ENCODE results near the gene SCP2.

Gene SCP2

GRCh38 chr1:53065391-53065790, 138.3 kb downstream of the SCP2 start (continued):
- no peak for TF ChIP-seq ZNF280C (tag by site-specific recombination; IDR thresholded peaks at IDR 0.05)
- no peak for TF ChIP-seq ZNF121 (tag by site-specific recombination; IDR thresholded peaks at IDR 0.05)
- TF ChIP-seq ZNF169 (tag by site-specific recombination; IDR thresholded peaks at IDR 0.05) = no peak
- TF ChIP-seq ZNF501 (tag by site-specific recombination; IDR thresholded peaks at IDR 0.05) = no peak
- TF ChIP-seq ZNF768 (tag by site-specific recombination; IDR thresholded peaks at IDR 0.05) = no peak
- TF ChIP-seq ZNF777 (tag by site-specific recombination; IDR thresholded peaks at IDR 0.05; ENCODE audit: borderline replicate concordance) = no peak
- TF ChIP-seq ZNF148 (tag by site-specific recombination; IDR thresholded peaks at IDR 0.05; ENCODE audit: borderline replicate concordance) = no peak
- no peak for TF ChIP-seq TSHZ1 (tag by site-specific recombination; IDR thresholded peaks at IDR 0.05; ENCODE audit: borderline replicate concordance)
- TF ChIP-seq ZNF211 (tag by site-specific recombination; IDR thresholded peaks at IDR 0.05; ENCODE audit: low read depth) = no peak
- TF ChIP-seq ZNF223 (tag by site-specific recombination; IDR thresholded peaks at IDR 0.05) = no peak

- TF ChIP-seq ZNF707 (tag by site-specific recombination; IDR thresholded peaks at IDR 0.05) = no peak
- TF ChIP-seq ZNF660 (tag by site-specific recombination; IDR thresholded peaks at IDR 0.05) = no peak
- TF ChIP-seq ZNF600 (tag by site-specific recombination; IDR thresholded peaks at IDR 0.05) = no peak
- no peak for TF ChIP-seq HOXC10 (CRISPR knock-in tag; IDR thresholded peaks at IDR 0.05)
- TF ChIP-seq ZNF404 (tag by site-specific recombination; IDR thresholded peaks at IDR 0.05) = no peak
- no peak for TF ChIP-seq ZNF555 (tag by site-specific recombination; conservative IDR thresholded peaks at IDR 0.05)
- TF ChIP-seq ZNF18 (tag by site-specific recombination; IDR thresholded peaks at IDR 0.05) = no peak
- no peak for TF ChIP-seq ZNF433 (tag by site-specific recombination; IDR thresholded peaks at IDR 0.05; ENCODE audit: low read depth)
- TF ChIP-seq ZNF561 (tag by site-specific recombination; IDR thresholded peaks at IDR 0.05; ENCODE audit: borderline replicate concordance) = no peak
- TF ChIP-seq OVOL3 (tag by site-specific recombination; IDR thresholded peaks at IDR 0.05) = no peak
- TF ChIP-seq, protein P1, sequence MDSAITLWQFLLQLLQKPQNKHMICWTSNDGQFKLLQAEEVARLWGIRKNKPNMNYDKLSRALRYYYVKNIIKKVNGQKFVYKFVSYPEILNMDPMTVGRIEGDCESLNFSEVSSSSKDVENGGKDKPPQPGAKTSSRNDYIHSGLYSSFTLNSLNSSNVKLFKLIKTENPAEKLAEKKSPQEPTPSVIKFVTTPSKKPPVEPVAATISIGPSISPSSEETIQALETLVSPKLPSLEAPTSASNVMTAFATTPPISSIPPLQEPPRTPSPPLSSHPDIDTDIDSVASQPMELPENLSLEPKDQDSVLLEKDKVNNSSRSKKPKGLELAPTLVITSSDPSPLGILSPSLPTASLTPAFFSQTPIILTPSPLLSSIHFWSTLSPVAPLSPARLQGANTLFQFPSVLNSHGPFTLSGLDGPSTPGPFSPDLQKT (IDR thresholded peaks at IDR 0.05; ENCODE audit: borderline replicate concordance, low read depth, low read length) = no peak
- no peak for TF ChIP-seq ZBTB48 (tag by site-specific recombination; IDR thresholded peaks at IDR 0.05)
- TF ChIP-seq ZBTB21 (tag by site-specific recombination; IDR thresholded peaks at IDR 0.05) = no peak
- no peaks in the 10 kb centered on the region for H3K36me3 ChIP-seq (ENCODE audit: control insufficient read depth in 2 of 2, insufficient read depth in 1 of 2, low read length in 2 of 2)
- POLR2A ChIA-PET = no interaction called here
- H3K4me3 ChIP-seq (ENCODE audit: low read depth, low read length) = no peak overlapping the region
- no peaks in the 10 kb centered on the region for H3K9me3 ChIP-seq (ENCODE audit: control insufficient read depth, insufficient read depth, low read depth, low read length)
- no peaks in the 10 kb centered on the region for H3K4me1 ChIP-seq (ENCODE audit: control insufficient read depth, insufficient read depth, low read length)
- CTCF ChIA-PET = interaction anchor here (0.7 kb wide), 1 partner anchor 158 kb away, joined by 3 read pairs; no protein-coding TSS in a partner anchor
- no peak overlapping the region for H3K27ac ChIP-seq (ENCODE audit: extremely low read depth, low read depth, low read length)
These were observed 139.4 kb downstream of the SCP2 start for GRCh38 chr1:53066488-53066887.
